ELR (cell line): Measurements from ENCODE around the gene MRPL21.

Experiments used
- DNase-seq: peaks from one replicate; pipeline ENCODE4 v3.0.0-alpha.2; 2015; ENCODE audit warnings: low read depth

The MRPL21 gene

GRCh38 chr11:68903288-68904247, at the start of gene MRPL21, which contains the start of gene IGHMBP2:
Gene MRPL21 (minus strand): TSS chr11:68903832. CDS start chr11:68903810, 22 bp downstream.
Gene IGHMBP2 (plus strand): TSS chr11:68903891. CDS start chr11:68903953, 62 bp downstream.
- DNase-seq, result peak; percentile 88

- no peak for DNase-seq
Observed at GRCh38 chr11:68950762-68951161, 47.1 kb upstream of the MRPL21 start.

- peak; percentile 62 for DNase-seq
Observed at GRCh38 chr11:68950270-68950669, 46.6 kb upstream of the MRPL21 start.

- no peak for DNase-seq
Observed at GRCh38 chr11:68948935-68949334, 45.3 kb upstream of the MRPL21 start.

- no peak for DNase-seq
Observed at GRCh38 chr11:68948496-68948895, 44.9 kb upstream of the MRPL21 start.

GRCh38 chr11:68947151-68947550, 43.5 kb upstream of the MRPL21 start:
- DNase-seq, result no peak

GRCh38 chr11:68946416-68947090, 42.9 kb upstream of the MRPL21 start:
- DNase-seq, result peak; percentile 62

GRCh38 chr11:68942751-68943271, 39.2 kb upstream of the MRPL21 start:
- DNase-seq, result no peak

GRCh38 chr11:68942095-68942620, 38.5 kb upstream of the MRPL21 start:
- DNase-seq, result no peak

GRCh38 chr11:68941324-68942094, 37.9 kb upstream of the MRPL21 start:
- DNase-seq, result no peak

- no peak for DNase-seq
Observed at GRCh38 chr11:68940651-68941323, 37.2 kb upstream of the MRPL21 start.

- DNase-seq, result no peak
Observed at GRCh38 chr11:68939583-68940555, 36.2 kb upstream of the MRPL21 start.

GRCh38 chr11:68938816-68939582, 35.4 kb upstream of the MRPL21 start:
- no peak for DNase-seq

GRCh38 chr11:68938088-68938487, 34.5 kb upstream of the MRPL21 start:
- DNase-seq, result no peak

GRCh38 chr11:68936676-68937620, 33.3 kb upstream of the MRPL21 start:
- no peak for DNase-seq

GRCh38 chr11:68936358-68936636, 32.7 kb upstream of the MRPL21 start:
- DNase-seq, result no peak

- no peak for DNase-seq
Observed at GRCh38 chr11:68935516-68936357, 32.1 kb upstream of the MRPL21 start.
